Lower leg skin (tissue), 3 donors: ENCODE measurements around the gene MAP3K13.

ENCODE experiments used
- POLR2A ChIP-seq, 2 donors: fragments of 450-650 bp; IDR thresholded peaks; one replicate each; pipeline ENCODE4 v1.6.1; 2016 to 2017; ENCODE audit warnings: antibody characterized with exemption in 2 of 2, mild to moderate bottlenecking in 1 of 2, moderate library complexity in 1 of 2
- TF ChIP-seq, protein P1 (sequence below), 3 donors: fragments of 450-650 bp; IDR thresholded peaks; one replicate each; pipeline ENCODE4 v1.5.1; 2016; ENCODE audit warnings: antibody characterized with exemption in 3 of 3, mild to moderate bottlenecking in 3 of 3, moderate library complexity in 2 of 3

- TF ChIP-seq, protein P1, sequence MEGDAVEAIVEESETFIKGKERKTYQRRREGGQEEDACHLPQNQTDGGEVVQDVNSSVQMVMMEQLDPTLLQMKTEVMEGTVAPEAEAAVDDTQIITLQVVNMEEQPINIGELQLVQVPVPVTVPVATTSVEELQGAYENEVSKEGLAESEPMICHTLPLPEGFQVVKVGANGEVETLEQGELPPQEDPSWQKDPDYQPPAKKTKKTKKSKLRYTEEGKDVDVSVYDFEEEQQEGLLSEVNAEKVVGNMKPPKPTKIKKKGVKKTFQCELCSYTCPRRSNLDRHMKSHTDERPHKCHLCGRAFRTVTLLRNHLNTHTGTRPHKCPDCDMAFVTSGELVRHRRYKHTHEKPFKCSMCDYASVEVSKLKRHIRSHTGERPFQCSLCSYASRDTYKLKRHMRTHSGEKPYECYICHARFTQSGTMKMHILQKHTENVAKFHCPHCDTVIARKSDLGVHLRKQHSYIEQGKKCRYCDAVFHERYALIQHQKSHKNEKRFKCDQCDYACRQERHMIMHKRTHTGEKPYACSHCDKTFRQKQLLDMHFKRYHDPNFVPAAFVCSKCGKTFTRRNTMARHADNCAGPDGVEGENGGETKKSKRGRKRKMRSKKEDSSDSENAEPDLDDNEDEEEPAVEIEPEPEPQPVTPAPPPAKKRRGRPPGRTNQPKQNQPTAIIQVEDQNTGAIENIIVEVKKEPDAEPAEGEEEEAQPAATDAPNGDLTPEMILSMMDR (IDR thresholded peaks at IDR 0.05): no peak
- no peak for TF ChIP-seq POLR2A (IDR thresholded peaks at IDR 0.05)
Measured at GRCh38 chr3:185503521-185503920, 140.6 kb downstream of the MAP3K13 start.
